ENCODE measurements around the gene ADAMTS2. TPM values are rescaled to one million over a fixed set of nuclear protein-coding genes. Genes with fewer than 3 reads are reported as not detected.

The ADAMTS2 gene
- total RNA-seq, 6 experiments from 2014 or later, result 31.5 to 38.4 (median 34.1) TPM

- peak; percentile 99 for TF ChIP-seq CTCF (IDR thresholded peaks at IDR 0.05)
- Mint-ChIP-seq H3K9me3 (no peaks in the 10 kb centered on the region; the same call in none of the 2 replicates), H3K27me3 (ENCODE audit: insufficient read depth) (peaks cover 5% of the 10 kb centered on the region), H3K36me3 (ENCODE audit: low read depth) (peaks cover 28% of the 10 kb centered on the region), H3K4me1 (ENCODE audit: low read depth) (peaks cover 14% of the 10 kb centered on the region), H3K27ac (no peak overlapping the region), H3K4me3 (no peak overlapping the region; the same call in 1 of the 2 replicates)
- no peak for DNase-seq
Measured at GRCh38 chr5:179166886-179167841, 178.1 kb downstream of the ADAMTS2 start.

- Mint-ChIP-seq H3K9me3 (peaks cover 4% of the 10 kb centered on the region), H3K36me3 (ENCODE audit: low read depth) (peaks cover 36% of the 10 kb centered on the region), H3K27ac (no peak overlapping the region), H3K27me3 (ENCODE audit: insufficient read depth) (peaks cover 6% of the 10 kb centered on the region), H3K4me1 (ENCODE audit: low read depth) (peaks cover 14% of the 10 kb centered on the region), H3K4me3 (no peak overlapping the region)
- no peak for DNase-seq
- TF ChIP-seq CTCF (IDR thresholded peaks at IDR 0.05), result no peak
Measured at GRCh38 chr5:179166171-179166885, 178.9 kb downstream of the ADAMTS2 start.

- Mint-ChIP-seq H3K4me3 (no peak overlapping the region), H3K27ac (no peak overlapping the region)
Measured at GRCh38 chr5:179165421-179166170, 179.7 kb downstream of the ADAMTS2 start.

GRCh38 chr5:179164331-179165311 lies 180.6 kb downstream of the ADAMTS2 start:
- Mint-ChIP-seq H3K4me3 (no peak overlapping the region), H3K4me1 (ENCODE audit: low read depth) (peaks cover 17% of the 10 kb centered on the region), H3K27me3 (ENCODE audit: insufficient read depth) (peaks cover 3% of the 10 kb centered on the region), H3K36me3 (ENCODE audit: low read depth) (peaks cover 42% of the 10 kb centered on the region), H3K9me3 (peaks cover 13% of the 10 kb centered on the region), H3K27ac (no peak overlapping the region)
- TF ChIP-seq CTCF (IDR thresholded peaks at IDR 0.05), result no peak
- DNase-seq, result no peak

More at GRCh38 chr5:179165421-179166170, 179.7 kb downstream of the ADAMTS2 start:
- Mint-ChIP-seq H3K9me3 (peaks cover 11% of the 10 kb centered on the region), H3K36me3 (ENCODE audit: low read depth) (peaks cover 44% of the 10 kb centered on the region), H3K4me1 (ENCODE audit: low read depth) (peaks cover 20% of the 10 kb centered on the region), H3K27me3 (ENCODE audit: insufficient read depth) (peaks cover 4% of the 10 kb centered on the region)
- no peak for TF ChIP-seq CTCF (IDR thresholded peaks at IDR 0.05)
- no peak for DNase-seq
